Fibroblast of lung (primary cell): Measurements from ENCODE around the gene REEP2.

Source experiments
- CTCF ChIP-seq, 2 donors: IDR thresholded peaks in 1 of 2; conservative IDR thresholded peaks in 1 of 2; 1 replicate in 1 of 2; 2 replicates in 1 of 2; pipeline ENCODE4 v1.5.1; 2011 to 2012; ENCODE audit warnings: low read length in 2 of 2, control low read depth in 1 of 2, inconsistent platforms in 1 of 2, low read depth in 1 of 2, mild to moderate bottlenecking in 1 of 2
- EZH2 ChIP-seq: IDR thresholded peaks from 2 replicates; pipeline ENCODE4 v1.5.1; 2012; ENCODE audit warnings: low read length, control low read depth, mild to moderate bottlenecking; ENCODE audit errors: missing control alignments

- TF ChIP-seq CTCF (conservative IDR thresholded peaks at IDR 0.05 in 1 of 2, IDR thresholded peaks at IDR 0.05 in 1 of 2; ENCODE audit: low read depth in 1 of 2, low read length in 2 of 2) = no peak
- TF ChIP-seq EZH2 = no peak
These were observed 16.5 kb downstream of the REEP2 start for GRCh38 chr5:138455232-138455930.
